Measurements from ENCODE around the gene PWP2. TPM values are rescaled to one million over a fixed set of nuclear protein-coding genes. Genes with fewer than 3 reads are reported as not detected.

Gene PWP2
- 10 to 100 TPM; 19.0 to 21.6 TPM for total RNA-seq

DNA sequence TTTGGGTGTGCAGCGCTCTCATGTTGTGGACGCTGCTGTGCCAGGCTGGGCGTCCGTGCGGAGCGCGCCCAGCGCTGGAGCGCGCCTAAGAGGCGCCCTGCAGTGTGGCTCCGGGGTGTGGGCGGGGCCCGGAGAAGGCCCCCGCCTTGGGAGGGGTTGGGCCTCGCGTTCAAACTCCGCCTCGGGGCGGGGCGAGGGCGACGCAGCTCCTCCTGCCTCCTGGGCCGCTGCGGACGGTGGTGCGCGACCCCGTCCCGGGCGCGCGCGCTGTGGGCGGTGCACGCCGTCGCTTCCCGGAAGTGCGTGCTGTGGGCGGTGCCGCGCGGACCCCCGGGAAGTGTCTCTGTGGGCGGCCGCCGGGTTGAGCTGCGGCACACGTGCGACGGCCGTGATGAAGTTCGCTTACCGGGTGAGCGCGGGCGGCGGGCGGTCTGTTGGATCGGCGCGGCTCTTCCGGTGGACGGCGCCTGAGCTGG lies at the start of gene PWP2:
Gene PWP2, plus strand, starts transcription at position 374 of the 476 bp plus-strand sequence. Its CDS starts 18 bp downstream, at position 392.

Other genes starting within 250 kb of the PWP2 start
- gene AGPAT3, start 242.2 kb upstream of the PWP2 start, total RNA-seq = 10 to 100 TPM; 64.4 to 73.6 TPM
- gene TRAPPC10, start 95.1 kb upstream of the PWP2 start, total RNA-seq = 10 to 100 TPM; 71.1 TPM
- gene GATD3, start 26.3 kb downstream of the PWP2 start, total RNA-seq = 10 to 100 TPM; 44.7 to 52.6 TPM
- gene ICOSLG, start 133.5 kb downstream of the PWP2 start, total RNA-seq = 1 to 10 TPM; 5.0 to 5.5 TPM
- gene DNMT3L, start 154.5 kb downstream of the PWP2 start, total RNA-seq = not detected
- gene AIRE, start 178.5 kb downstream of the PWP2 start, total RNA-seq = not detected
- gene PFKL, start 192.7 kb downstream of the PWP2 start, total RNA-seq = 100 to 1,000 TPM; 192 to 195 TPM
- gene CFAP410, start 232.0 kb downstream of the PWP2 start, total RNA-seq = 10 to 100 TPM; 18.6 to 18.8 TPM
- gene TRPM2, start 246.2 kb downstream of the PWP2 start, total RNA-seq = 10 to 100 TPM; 37.3 to 37.7 TPM